Fibroblast of skin of scalp (primary cell): ENCODE results near the gene CNTN4.
A peak's percentile ranks its signal among the peaks of the same experiment; 100 is the strongest.
"Not testable (repeated sequence)": the region's sequence is repeated elsewhere in the genome, so short reads cannot be mapped to it uniquely, and the experiment has no call there.

Experiments used
- DNase-seq: peaks from one replicate; pipeline ENCODE4 v3.0.0-alpha.2; 2013

The CNTN4 gene

DNA sequence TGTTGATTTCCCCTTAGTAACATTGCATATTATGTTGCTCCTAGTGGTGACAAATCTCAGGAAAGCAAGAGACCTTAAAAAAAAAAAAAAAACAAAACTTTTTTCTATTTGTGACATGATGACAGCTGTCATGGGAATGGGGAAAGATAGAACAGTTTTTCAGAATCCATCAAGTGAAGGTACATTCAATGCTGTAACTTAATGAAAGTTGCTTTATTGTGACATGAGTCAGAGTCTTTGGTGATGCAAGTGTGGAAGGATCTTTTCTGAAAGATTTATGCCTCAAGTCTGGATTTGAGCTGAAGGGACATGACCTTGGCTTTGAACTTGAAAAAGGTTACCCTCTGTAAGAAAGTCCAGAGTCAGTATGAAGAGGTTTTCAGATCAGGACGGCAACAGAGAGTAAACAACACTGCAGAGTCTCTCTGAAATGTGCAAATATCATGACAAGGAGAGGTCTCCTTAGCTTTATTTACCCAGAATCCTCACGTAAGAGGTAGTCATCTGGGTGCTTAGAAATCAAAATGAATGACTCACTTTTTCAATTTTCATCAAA lies 424.7 kb downstream of the CNTN4 start:
- DNase-seq = no peak

DNA sequence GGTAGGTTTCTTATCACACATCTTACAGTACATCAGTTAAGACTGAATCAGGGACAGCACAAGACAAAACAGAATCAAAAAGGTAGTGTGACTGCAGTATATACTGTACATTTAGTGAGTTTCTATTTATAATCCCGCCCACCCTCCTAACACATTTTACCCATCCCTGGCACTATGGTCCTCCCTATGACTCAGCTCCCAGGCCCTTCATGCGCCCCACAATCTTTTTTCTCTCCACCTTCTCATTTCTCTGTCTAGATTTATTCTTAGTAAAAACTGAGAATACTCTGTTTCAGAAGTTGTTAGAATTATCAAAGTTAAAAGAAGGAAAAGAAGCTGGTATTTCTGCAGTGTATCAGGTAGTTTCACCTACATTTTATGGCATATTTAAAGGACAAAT lies 427.3 kb downstream of the CNTN4 start:
- no peak for DNase-seq

DNA sequence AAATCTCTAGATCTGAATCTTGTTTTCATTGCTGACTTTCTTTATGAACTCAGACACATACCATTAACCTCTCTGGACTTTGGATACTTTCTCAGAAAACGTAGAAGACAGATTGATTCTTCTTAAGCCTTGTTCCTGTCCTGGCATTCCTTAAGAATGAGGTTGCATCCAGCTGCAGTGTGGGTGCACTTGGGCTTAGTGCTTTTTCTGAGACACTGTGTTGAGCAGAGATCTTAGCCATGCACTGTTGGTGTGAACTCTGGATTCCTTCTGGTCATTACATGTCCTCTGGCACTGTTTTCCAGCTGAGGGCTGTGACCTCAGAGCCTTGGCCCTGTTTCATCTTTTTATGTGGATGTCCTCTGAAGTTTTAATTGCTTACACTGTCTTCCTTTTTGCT lies 428.3 kb downstream of the CNTN4 start:
- DNase-seq = peak; percentile 9

- DNase-seq = not testable (repeated sequence)
Measured at GRCh38 chr3:2527328-2527727, 428.7 kb downstream of the CNTN4 start.

GRCh38 chr3:2534767-2535166 lies 436.1 kb downstream of the CNTN4 start:
- not testable (repeated sequence) for DNase-seq

- no peak for DNase-seq
Measured at GRCh38 chr3:2535206-2535605, 436.5 kb downstream of the CNTN4 start.

- no peak for DNase-seq
Measured at GRCh38 chr3:2536575-2536974, 437.9 kb downstream of the CNTN4 start.

- no peak for DNase-seq
Measured at GRCh38 chr3:2540115-2540514, 441.4 kb downstream of the CNTN4 start.

DNA sequence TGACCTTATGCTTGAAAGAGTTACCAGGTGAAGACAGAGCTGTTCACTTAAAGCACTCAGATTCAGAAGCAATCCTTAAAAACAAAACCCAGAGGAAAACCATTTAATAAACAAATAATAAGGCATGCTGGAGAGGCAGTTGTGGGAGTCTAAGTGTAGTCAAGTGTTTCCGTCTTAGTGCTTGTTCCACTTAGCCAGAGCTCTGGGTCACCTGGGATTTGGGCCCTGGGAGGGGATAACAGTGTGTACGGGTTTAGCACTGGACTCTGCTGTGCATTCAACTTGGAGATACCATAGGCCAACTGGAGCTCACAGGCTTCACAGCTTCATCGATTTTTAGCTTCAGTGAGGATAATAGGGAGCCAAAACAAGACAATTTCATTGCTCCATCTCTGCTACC lies 444.6 kb downstream of the CNTN4 start:
- DNase-seq = no peak

- DNase-seq = no peak
Measured at GRCh38 chr3:2544212-2544611, 445.5 kb downstream of the CNTN4 start.

GRCh38 chr3:2544718-2545117 lies 446.1 kb downstream of the CNTN4 start:
- no peak for DNase-seq

GRCh38 chr3:2547049-2547448 lies 448.4 kb downstream of the CNTN4 start:
- no peak for DNase-seq

DNA sequence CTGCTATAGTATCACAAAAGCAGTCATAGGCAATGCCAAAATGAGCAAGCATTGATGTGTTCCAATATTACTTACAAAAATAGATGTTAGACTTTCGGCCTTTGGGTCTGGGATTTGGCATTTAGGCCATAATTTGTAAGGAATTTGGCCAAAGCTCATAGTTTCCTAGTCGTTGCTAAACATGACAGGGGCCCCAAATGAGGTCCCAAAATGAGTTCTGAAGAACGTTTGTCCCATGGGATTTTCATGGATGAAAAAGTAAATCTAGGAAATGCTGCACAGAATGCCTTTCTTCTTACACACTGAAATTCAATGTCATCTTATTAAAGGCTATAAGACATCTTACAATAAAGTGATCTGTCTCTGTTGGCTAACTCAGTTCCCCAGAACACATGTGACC lies 456.0 kb downstream of the CNTN4 start:
- no peak for DNase-seq

- no peak for DNase-seq
Measured at GRCh38 chr3:2558796-2559195, 460.1 kb downstream of the CNTN4 start.

- DNase-seq = no peak
Measured at GRCh38 chr3:2567451-2567850, 468.8 kb downstream of the CNTN4 start.

- no peak for DNase-seq
Measured at GRCh38 chr3:2568156-2568555, 469.5 kb downstream of the CNTN4 start.

DNA sequence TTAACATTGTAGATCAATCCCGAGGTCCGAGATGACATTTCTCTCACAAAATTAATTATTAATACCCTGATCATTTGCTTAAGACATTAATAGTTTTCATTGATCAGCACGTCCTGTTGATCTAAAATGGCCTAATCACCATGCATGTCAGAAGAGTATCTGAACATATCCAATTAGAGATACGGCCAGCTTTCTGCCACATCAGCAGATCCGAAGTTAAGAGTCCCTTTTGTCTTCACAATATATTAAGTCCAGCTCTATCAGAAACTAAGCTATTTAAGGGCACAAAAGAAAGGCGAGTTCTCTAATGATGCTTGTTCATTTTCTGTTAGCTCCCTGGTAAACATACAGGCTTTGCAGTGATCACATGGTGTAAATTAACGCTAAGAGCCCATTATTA lies 470.3 kb downstream of the CNTN4 start:
- DNase-seq = no peak

GRCh38 chr3:2577571-2577970 lies 478.9 kb downstream of the CNTN4 start:
- DNase-seq = no peak

DNA sequence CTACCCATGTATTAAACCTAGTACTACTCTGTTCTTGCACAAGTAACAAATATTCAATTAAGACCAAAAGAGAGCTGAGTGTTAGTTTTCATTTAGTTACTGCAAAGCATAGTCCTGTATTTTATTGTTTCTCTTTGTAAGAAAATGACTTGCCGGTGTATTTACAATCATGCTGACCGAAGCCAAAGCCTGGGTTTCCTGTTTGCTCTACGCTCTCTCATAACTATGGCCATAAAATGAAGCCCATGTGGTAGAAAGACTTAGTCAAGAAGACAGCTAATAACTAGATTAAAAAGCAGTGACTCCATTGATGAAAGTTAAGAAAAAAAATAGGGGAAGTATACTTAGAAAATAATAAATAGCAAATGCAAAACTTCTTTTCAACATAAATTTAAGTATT lies 479.9 kb downstream of the CNTN4 start:
- no peak for DNase-seq

DNA sequence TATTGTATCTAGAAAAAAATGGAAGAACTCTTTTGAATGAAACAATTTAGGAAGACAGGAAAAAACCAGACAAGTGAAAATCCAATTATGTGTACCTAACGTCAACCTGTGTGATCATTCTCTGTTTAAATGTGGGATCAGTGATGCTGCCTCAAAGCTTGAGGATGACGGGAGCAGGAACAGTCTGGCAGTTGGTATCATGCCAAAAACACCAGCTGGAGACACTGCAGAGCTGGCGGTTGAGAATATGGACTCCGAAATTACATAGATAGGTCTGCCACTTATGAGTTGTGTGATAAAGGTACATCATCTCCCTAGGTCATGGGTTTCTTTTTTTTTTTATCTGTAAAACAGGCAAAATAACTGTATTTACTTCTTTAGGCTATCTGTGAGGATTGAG lies 480.5 kb downstream of the CNTN4 start:
- DNase-seq = no peak

DNA sequence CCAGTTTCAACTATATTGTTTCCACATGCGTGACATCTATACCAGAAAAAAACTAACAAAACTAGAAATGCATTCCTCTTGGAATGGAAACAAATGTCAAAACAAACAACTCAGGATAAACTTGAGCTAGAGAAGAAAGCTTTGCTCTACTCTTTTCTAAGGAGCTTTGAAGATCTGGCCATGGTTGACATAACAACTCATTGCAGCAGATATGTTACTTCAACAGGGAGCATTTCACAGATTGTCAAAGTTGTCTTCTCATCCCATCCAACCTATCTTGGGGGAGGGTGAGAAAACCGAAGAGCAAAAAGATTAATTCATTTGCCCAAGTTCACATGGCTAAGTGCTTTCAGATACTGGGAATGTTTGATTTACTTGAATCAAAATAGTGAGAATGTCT lies 484.4 kb downstream of the CNTN4 start:
- no peak for DNase-seq

DNA sequence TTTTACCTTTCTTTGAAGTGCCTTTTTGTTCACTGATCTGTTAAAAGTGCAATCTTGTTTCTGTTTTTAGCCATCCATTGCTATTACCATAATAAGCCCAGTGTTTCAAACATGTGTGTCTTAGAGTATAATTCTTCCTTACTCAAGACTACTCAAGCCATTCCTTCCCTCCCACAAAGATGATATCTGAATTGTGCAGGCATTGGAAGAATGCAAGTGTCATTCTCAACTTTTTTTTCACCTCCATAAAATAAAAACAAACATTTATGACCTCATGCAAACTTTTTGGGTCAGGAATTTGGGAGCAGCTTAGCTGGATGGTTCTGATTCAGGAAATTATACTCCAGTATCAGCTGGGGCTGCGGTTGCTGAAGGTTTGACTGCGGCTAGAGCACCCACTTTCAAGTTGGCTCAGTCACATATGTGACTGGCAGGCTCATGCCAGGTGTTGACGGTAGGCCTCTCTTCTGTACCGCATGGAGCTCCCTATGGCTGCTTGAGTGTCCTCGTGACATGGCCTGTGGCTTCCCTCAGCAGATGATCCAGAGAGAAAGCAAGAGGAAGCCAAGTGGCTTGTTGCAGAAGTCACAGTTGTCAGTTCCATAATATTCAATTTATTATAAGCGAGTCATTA lies 490.8 kb downstream of the CNTN4 start:
- DNase-seq = no peak

DNA sequence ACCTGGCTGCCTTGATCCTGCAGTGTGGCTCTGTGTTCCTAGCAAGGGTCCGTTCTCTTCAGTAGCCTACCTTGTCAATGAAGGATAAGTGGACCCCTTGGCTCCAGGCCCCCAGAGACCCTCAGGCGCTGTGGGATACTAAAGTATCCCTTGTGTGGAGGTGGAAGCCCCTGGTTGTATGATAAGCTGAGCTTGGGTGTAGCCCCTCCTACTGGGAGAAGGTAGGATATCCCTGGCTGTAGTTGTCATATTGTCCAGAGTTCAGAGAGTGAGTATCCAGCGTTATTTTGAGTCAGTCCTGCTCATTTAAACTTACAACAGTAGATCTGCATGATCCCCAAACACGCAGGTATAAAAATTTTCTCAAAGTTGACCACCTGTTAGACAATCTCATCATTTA lies 496.8 kb downstream of the CNTN4 start:
- DNase-seq = no peak

DNA sequence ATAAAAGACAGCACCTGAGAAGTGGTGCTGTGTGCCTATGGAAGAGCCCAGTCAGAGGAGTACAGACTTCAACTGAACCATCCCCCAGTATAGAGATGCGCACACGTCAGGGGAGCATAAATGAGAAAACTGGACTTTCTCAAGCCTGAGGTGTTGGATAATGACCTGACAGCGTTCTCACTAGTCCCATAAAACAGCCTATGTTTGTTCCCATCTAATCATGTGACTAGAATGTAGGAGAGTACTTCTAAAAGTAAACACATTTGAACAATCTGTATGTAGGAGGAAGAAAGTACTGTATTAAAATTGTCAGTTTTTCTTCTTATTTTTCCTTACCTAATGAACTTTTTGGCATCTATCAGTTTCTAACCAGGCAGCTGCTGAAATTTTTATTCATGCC lies 498.9 kb downstream of the CNTN4 start:
- no peak for DNase-seq

DNA sequence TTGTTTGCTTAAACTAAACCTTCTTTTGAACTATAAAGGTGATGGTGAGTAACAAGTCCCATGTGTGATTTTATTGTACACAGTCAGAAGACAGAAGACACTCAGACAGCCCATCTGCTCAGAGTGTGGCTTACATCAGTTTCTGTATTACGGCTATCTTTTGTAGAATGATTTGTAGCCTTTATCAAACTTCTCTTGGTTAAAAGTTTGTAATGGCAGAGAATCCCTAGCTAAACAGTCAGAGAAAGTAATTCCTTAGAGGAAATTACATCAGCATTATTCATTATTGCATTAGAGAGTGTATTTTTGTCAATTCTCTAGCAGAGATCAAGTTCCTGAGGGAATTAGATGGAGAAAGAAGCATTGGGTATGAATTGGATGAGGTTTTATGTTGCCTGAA lies 500.8 kb downstream of the CNTN4 start:
- DNase-seq = peak; percentile 2
